IPS-18c (cell line): ENCODE data around the gene DENND10.

ENCODE experiments used
- H3K4me3 ChIP-seq: 2 replicates; pipeline ENCODE4 v1.7.0; 2013; ENCODE audit warnings: low read depth, mild to moderate bottlenecking, low read length, moderate library complexity; ENCODE audit not compliant: insufficient read depth
- H3K9me3 ChIP-seq: one replicate; pipeline ENCODE4 v1.6.1; 2013; ENCODE audit warnings: mild to moderate bottlenecking, low read length, moderate library complexity; ENCODE audit not compliant: control insufficient read depth, insufficient read depth

Gene DENND10, protein sequence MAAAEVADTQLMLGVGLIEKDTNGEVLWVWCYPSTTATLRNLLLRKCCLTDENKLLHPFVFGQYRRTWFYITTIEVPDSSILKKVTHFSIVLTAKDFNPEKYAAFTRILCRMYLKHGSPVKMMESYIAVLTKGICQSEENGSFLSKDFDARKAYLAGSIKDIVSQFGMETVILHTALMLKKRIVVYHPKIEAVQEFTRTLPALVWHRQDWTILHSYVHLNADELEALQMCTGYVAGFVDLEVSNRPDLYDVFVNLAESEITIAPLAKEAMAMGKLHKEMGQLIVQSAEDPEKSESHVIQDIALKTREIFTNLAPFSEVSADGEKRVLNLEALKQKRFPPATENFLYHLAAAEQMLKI

GRCh38 chr10:119103903-119104653 is at the start of gene DENND10:
DENND10 (plus strand) TSS chr10:119104113; CDS start chr10:119104143, 30 bp downstream.
- H3K4me3 ChIP-seq: peak within 1 kb of the TSS; percentile 86
- H3K9me3 ChIP-seq: peaks cover 2% of the 10 kb centered on the region

- H3K9me3 ChIP-seq: no peaks in the 10 kb centered on the region
- H3K4me3 ChIP-seq: no peak overlapping the region
These were observed 48.4 kb upstream of the DENND10 start for GRCh38 chr10:119055472-119055871.

GRCh38 chr10:119058010-119058409 is 45.9 kb upstream of the DENND10 start:
- H3K9me3 ChIP-seq: no peaks in the 10 kb centered on the region
- no peak overlapping the region for H3K4me3 ChIP-seq

- no peaks in the 10 kb centered on the region for H3K9me3 ChIP-seq
- H3K4me3 ChIP-seq: no peak overlapping the region
These were observed 44.4 kb upstream of the DENND10 start for GRCh38 chr10:119059557-119059956.

DNA sequence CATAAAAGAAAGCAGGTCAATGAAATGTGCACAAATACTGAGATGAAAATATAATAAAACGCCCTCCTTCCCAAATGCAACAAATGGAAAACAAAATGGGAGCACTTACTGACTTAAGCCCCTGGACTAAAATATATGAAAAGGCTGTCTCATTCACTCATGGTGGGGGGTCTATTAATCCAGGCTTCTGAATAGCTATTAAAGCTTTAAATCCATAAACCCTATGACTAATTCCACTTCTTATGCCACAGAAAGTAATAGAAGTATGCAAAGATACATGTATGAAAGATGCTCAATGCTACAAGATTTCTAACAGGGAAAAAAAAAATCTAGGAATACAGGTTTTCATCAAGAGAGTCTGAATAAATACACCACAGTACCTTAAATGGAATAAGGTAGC is 43.8 kb upstream of the DENND10 start:
- Histone ChIP-seq H3K9me3 (no peaks in the 10 kb centered on the region), H3K4me3 (no peak overlapping the region)

DNA sequence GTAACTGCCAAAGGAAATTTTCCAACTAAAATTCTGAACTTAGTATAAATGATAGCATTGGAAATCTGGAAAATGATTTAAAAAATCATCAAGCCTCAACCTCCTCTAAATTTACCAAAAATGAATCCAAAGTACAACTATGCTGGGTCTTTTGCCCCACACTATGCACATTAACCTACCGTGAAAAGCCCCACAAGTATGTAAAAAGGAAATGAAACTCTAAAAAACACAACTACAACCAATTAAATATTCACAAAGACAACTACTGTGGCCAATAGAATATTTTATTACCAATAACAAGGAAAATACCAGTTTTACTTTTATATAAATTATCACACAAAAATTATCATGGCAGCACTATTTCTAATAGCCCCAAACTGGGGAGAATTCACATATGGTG is 42.6 kb upstream of the DENND10 start:
- Histone ChIP-seq H3K4me3 (no peak overlapping the region), H3K9me3 (no peaks in the 10 kb centered on the region)

DNA sequence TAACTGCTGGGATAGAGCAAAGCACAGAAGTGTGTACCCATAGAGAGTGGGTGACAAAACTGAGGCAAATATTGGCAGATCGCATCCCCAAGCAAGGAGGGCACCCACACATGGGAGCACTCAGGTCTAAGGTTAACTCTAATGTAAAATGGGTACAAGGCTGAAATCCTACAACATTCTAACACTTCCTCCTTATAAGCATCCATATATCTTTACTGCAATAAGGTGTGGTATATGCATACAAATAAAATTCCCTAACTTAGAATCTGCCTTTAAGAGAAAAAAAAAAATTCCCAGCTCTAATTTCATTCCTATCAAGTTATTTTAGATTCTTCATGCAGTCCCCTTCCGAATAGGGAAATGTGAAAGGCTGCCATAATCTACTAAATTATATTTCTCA is 42.0 kb upstream of the DENND10 start:
- no peak overlapping the region for H3K4me3 ChIP-seq
- no peaks in the 10 kb centered on the region for H3K9me3 ChIP-seq

- H3K9me3 ChIP-seq: no peaks in the 10 kb centered on the region
These were observed 33.3 kb upstream of the DENND10 start for GRCh38 chr10:119070395-119071165.

DNA sequence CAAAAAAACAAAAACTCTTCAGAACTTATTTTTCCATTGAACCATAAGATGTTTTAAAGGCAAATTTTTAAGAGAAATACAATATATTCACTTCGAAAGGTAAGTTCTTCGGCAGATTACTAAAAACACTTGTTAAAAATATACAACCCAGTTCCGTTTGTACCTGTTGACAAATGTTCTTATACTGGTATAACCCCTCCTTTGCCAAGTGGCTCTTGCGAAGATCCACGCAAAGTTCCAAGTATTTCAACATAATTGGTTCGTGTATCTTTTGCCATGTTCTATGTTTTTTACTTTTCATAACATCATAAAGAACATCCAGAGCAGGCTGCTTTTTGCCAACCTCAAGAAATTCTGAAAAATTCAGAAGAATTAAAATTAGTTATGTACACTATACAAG is 30.3 kb upstream of the DENND10 start:
- Histone ChIP-seq H3K4me3 (no peak overlapping the region), H3K9me3 (no peaks in the 10 kb centered on the region)

More at GRCh38 chr10:119070395-119071165, 33.3 kb upstream of the DENND10 start:
- H3K4me3 ChIP-seq: no peak overlapping the region

DNA sequence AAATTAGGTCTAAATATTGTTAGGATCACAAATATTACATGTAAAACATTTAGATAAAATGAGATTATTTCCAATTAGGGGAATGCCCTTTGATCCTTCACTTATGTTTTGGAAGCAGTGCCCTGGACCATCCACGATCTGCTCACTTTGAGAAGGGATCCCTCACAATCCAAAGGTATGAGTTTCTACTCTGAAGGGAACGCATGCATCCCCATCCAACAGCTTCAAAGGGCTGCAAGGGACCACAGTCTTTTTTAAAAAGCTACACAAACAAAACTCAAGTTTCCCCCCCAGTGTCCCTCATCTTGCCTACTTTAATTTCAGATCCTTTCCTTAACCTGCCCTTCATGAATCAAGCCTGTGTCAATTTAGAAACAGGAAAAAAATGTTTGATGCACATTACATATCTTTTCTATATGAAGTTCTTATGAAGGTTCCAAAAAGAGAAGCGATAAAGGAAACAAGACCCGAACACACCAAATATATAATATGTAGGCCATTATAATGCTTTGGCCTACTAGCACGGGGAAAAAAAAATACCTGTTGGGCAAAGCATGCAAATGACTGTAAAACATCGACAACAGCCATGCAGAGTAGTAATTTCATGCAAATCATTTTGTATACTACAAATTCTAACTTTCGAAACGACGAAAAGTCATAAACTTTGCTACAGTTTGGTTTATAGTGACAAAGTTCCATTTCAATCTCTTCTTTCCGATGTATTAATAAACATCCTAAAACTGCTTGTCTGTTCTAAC is 25.3 kb upstream of the DENND10 start:
- no peaks in the 10 kb centered on the region for H3K9me3 ChIP-seq
- peak overlapping the region; percentile 98 for H3K4me3 ChIP-seq

- Histone ChIP-seq H3K9me3 (no peaks in the 10 kb centered on the region), H3K4me3 (peak overlapping the region; percentile 98)
These were observed 24.1 kb upstream of the DENND10 start for GRCh38 chr10:119079599-119080520.

DNA sequence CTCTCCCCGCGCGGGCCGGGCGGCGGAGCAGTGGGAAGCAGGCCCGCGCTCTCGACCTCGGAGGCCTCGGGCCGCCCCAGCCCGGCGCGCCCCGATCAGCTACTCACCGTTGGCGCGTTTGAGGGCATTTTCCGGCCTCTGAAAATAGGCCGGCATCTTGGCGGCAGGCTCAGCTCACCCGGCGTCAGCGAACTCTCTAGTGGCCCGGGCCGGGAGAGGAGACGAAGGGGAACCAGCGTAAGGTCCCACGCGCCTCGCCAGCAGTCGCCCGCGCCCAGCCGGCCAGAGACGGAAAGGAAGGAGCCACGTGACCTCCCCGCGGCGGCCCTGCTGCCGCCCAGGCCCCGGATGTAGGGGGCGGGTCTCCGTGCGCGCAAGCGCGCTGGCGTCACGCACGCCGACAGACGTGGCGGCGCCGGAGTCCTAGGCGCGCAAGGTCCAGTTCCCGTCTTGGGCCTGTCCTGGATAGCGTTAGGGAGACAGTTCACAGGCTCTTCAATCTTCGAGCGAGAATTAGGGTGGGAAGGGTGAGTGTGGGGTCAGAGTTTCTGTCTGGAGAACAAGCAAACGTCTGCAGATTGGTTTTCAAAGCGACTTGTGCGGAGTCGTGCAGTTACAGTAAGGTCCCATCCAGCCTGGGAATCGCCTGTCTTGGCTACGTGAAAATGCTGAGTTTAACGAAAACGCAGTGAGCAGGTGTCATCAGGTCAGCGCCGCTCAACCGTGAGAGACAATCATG is 23.2 kb upstream of the DENND10 start, which contains the start of gene EIF3A:
Gene EIF3A (minus strand): TSS at position 297 of the 739 bp plus-strand sequence. CDS start 141 bp downstream, at position 156.
- Histone ChIP-seq H3K9me3 (no peaks in the 10 kb centered on the region), H3K4me3 (peak within 1 kb of the TSS; percentile 98)

DNA sequence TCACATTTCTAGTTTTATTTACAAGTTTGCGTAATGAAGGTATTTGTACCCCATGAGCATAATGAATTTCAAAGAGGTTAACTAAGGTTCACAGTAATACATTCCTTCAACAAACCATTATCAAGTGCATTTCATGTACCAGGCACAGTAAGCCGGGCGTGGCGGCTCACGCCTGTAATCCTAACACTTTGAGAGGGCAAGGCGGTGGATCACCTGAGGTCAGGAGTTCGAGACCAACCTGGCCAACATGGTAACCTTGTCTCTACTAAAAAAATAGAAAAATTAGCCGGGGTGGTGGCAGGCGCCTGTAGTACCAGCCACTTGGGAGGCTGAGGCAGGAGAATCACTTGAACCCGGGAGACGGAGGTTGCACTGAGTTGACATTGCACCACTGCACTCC is 19.0 kb upstream of the DENND10 start:
- no peak overlapping the region for H3K4me3 ChIP-seq
- H3K9me3 ChIP-seq: no peaks in the 10 kb centered on the region

GRCh38 chr10:119087271-119087882 is 16.5 kb upstream of the DENND10 start:
- no peak overlapping the region for H3K4me3 ChIP-seq

More at GRCh38 chr10:119087271-119087882, 16.5 kb upstream of the DENND10 start:
- no peaks in the 10 kb centered on the region for H3K9me3 ChIP-seq
